Jurkat, Clone E6-1 (cell line): ENCODE data around the gene HOXA3.

Source experiments
- DNase-seq: peaks from one replicate; pipeline ENCODE4 v3.0.0-alpha.2; 2011; ENCODE audit warnings: low read depth, low spot score
- H3K4me3 ChIP-seq: 2 replicates; pipeline ENCODE4 v1.5.1; 2011; ENCODE audit warnings: mild to moderate bottlenecking, low read length, control low read depth, moderate library complexity

The HOXA3 gene

DNA sequence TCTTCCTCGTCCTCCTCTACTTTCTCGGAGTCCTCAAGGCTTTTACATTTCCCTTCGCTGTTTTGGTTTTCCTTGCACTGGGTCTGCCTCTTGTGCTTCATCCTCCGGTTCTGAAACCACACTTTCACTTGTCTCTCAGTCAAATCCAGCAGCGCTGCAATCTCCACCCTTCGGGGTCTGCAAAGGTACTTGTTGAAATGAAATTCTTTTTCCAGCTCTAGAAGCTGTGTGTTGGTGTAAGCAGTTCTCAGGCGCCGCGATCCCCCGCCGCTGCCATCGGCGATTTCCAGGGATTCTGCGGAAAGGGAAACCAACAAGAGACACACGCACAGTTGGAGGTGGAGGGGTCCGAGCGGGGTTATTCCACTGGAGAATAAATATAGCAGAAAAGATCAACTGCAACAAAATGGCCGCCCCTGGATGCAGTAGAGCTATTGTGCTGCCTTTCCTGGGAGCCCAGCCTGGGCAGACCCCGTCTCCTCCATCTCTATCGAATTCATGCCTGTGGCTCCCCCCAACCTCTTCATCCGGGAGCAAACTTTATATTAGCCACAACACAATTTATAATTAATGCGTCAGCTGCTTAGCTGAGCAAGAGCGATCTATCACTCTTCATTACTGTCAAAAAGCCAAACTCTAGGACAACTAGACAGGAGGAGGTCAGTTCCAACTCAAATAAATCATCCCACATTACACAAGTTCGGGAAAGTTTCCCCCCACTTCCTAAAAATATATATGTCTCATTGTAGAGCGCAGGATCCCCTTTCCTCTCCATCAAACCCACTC, 51.0 kb downstream of the HOXA3 start:
- no peak overlapping the region for H3K4me3 ChIP-seq

GRCh38 chr7:27100694-27101170, 51.7 kb downstream of the HOXA3 start:
- no peak overlapping the region for H3K4me3 ChIP-seq
- no peak for DNase-seq

More for the DNA sequence above, 51.0 kb downstream of the HOXA3 start:
- no peak for DNase-seq

GRCh38 chr7:27099453-27100370, 52.7 kb downstream of the HOXA3 start:
- no peak for DNase-seq
- no peak overlapping the region for H3K4me3 ChIP-seq

- no peak overlapping the region for H3K4me3 ChIP-seq
- no peak for DNase-seq
Measured at GRCh38 chr7:27098578-27099451, 53.6 kb downstream of the HOXA3 start.

DNA sequence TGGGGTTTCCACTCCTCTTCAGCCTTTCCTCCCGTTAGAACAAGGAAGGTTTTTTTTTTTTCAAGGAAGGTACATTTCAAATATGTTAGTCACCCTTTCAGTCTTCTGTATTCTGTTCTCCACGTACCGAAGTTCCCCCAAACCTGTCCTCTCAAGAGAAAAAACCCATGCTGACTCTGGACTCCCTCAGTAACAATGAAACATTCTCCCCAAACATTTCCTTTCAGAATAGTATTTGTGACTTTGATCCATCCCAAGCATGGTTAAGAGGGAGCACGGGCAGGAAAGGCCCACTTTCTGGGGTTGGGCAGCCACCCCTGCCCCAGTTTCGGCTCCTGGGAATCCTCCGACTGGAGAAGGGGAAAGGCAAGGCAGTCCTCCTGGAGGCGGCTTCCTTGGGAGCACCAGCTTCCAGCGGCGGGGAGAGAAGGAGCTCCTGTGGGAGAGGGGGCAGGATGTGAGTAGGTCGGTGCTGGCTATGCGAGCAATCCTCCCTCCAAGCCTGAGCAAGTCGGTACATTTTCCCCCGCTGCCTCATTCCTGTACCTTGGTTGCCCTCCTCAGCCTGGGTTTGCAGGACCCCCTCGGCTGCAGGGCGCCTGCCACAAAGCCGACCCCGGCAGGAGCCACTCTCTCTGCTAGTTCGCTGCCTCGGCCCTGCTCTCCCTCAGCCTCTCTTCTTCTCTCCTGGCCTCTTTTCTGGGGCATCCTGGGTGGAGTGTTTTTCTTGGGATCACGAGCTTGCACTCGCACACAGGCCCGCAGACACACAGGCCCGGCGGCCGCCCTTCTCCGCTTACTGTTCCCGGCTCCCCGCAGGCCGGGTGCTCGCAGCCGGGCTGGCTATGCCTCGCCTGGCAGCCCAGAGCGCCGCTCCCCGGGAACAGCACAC, 54.5 kb downstream of the HOXA3 start:
- DNase-seq = no peak
- H3K4me3 ChIP-seq = no peak overlapping the region

GRCh38 chr7:27096768-27097514, 55.4 kb downstream of the HOXA3 start:
- no peak for DNase-seq
- H3K4me3 ChIP-seq = peak overlapping the region; percentile 83

DNA sequence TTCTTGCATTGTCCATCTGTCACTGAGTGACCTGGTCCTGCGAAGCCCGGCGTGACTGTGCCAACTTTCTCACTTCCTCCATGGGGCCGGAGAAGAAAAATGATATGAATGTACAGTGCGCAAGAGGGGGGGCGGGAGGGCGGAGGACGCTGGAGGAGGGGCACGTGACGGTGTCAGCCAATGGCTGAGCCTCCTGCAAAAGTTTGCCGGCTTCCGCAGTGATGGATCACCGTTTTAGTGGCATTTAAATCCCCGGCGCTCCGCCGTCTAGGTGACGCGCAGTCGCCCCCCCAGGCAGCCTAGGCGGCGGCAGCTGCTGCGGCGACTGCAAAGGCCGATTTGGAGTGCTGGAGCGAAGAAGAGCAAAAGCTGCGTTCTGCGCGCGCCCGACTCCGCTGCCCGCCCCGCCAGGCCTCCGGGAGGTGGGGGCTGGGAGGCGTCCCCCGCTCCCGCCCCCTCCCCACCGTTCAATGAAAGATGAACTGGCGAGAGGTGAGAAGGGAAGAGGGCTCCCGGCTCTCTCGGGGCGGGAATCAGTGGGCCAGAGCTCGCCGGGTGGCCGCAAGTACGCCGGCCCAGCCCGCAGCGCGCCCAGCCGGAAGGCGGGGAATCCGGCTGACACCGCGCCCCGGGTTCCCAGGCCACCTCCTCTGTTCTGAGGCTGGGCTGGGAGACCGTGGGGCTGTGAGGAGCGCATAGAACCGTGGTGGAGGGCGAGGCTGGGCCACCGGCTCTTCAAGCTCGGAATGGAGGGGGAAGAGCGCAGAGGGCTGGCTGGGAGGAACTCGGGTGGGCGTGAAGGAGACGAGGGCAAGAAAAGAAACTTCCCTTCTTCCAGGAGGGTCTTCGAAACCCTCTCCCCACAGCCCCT, 56.3 kb downstream of the HOXA3 start, which contains the start of gene HOXA1:
TSS of gene HOXA1 (minus strand) at position 104 of the 871 bp plus-strand sequence. CDS start at position 16, 88 bp downstream.
- DNase-seq = peak; percentile 87
- H3K4me3 ChIP-seq = peak within 1 kb of the TSS; percentile 83

DNA sequence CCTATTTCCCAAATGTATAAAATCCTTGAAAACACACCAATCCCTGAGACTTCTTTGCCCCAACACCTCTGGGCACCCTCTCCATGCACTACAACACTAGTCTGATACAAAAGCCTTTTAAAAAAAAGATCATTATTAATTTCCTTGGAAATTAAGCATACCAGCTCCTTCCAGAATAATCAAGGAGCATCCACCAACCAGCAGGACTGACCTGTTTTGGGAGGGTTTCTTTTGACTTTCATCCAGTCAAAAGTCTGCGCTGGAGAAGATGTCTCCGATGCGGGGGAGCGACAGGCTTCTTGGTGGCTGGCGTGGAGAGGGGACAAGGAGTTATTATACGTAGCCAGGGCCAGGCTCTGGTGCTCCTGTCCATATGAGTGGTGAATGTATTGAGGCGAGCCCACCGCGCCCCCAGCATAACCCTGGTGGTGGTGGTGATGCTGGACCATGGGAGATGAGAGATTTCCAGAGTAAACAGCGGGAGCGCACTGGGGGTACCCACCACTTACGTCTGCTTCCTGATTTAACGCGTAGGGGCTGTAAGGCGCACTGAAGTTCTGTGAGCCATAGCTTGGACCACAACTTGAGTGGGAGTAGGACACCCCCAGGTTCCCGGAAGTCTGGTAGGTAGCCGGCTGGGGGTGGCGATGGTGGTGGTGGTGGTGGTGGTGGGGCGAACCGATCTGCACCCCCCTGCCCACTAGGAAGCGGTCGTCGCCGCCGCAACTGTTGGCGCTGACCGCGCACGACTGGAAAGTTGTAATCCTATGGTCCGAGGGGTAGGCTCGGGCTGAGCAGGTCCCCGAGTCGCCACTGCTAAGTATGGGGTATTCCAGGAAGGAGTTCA, 57.1 kb downstream of the HOXA3 start:
- no peak for DNase-seq
- peak overlapping the region; percentile 83 for H3K4me3 ChIP-seq

DNA sequence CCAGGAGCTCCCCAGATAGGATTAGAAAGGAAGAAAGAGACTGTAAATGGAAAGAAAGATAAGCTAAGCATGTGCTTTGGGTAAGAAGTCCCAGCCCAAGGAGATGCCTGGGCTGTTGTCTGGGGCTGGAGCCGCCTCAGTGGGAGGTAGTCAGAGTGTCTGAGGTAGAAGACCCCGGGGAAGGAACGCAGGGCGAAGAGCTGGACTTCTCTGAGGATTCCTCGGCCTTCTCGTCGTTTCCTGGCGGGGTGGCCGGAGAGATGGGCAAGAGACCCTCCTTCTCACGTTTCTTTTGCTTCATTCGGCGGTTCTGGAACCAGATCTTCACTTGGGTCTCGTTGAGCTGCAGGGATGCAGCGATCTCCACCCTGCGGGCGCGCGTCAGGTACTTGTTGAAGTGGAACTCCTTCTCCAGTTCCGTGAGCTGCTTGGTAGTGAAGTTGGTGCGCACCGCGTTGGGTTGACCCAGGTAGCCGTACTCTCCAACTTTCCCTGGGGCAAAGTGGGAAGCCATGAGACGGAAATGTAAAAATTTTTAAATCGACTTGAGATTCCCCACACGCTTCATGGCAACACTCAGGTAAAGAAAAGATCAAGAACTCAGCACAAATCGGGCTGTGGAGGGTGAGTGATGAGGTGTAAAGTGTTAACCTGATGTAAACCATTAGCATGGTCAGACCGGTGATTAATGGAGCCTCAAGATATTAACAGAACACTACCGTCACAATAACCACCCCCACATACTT, 57.9 kb downstream of the HOXA3 start:
- H3K4me3 ChIP-seq = no peak overlapping the region

GRCh38 chr7:27093184-27093895, 59.0 kb downstream of the HOXA3 start:
- H3K4me3 ChIP-seq = no peak overlapping the region
- no peak for DNase-seq

More for the DNA sequence above, 57.9 kb downstream of the HOXA3 start:
- no peak for DNase-seq

- H3K4me3 ChIP-seq = no peak overlapping the region
- no peak for DNase-seq
Measured at GRCh38 chr7:27092819-27093110, 59.6 kb downstream of the HOXA3 start.

- no peak overlapping the region for H3K4me3 ChIP-seq
Measured at GRCh38 chr7:27091941-27092818, 60.2 kb downstream of the HOXA3 start.

GRCh38 chr7:27091105-27091504, 61.3 kb downstream of the HOXA3 start:
- H3K4me3 ChIP-seq = no peak overlapping the region
- no peak for DNase-seq

More at GRCh38 chr7:27091941-27092818, 60.2 kb downstream of the HOXA3 start:
- no peak for DNase-seq
